CD4-positive, alpha-beta T cell treated with Interleukin-1 beta for 1 hour (primary cell): ENCODE measurements around the gene PRSS56.

ENCODE experiments used
- DNase-seq, 2 donors: peaks; one replicate each; pipeline ENCODE4 v3.0.0-alpha.2; 2020 to 2022

Gene PRSS56

GRCh38 chr2:232502911-232503808, 17.0 kb upstream of the PRSS56 start:
- DNase-seq: peak; percentile 12 to 51

GRCh38 chr2:232503809-232504323, 16.3 kb upstream of the PRSS56 start:
- DNase-seq: no peak

GRCh38 chr2:232504438-232504837, 15.8 kb upstream of the PRSS56 start:
- DNase-seq: no peak

- DNase-seq: no peak
Observed at GRCh38 chr2:232505856-232506255, 14.3 kb upstream of the PRSS56 start.

- no peak for DNase-seq
Observed at GRCh38 chr2:232506709-232507108, 13.5 kb upstream of the PRSS56 start.

GRCh38 chr2:232508251-232508650, 11.9 kb upstream of the PRSS56 start:
- DNase-seq: no peak

- no peak for DNase-seq
Observed at GRCh38 chr2:232511336-232511890, 8.8 kb upstream of the PRSS56 start.

GRCh38 chr2:232512602-232513001, 7.6 kb upstream of the PRSS56 start:
- DNase-seq: no peak

- no peak for DNase-seq
Observed at GRCh38 chr2:232513353-232513752, 6.8 kb upstream of the PRSS56 start.

GRCh38 chr2:232515639-232516038, 4.5 kb upstream of the PRSS56 start:
- DNase-seq: no peak

- DNase-seq: no peak
Observed at GRCh38 chr2:232516551-232516950, 3.6 kb upstream of the PRSS56 start.

- no peak for DNase-seq
Observed at GRCh38 chr2:232518844-232519243, 1.3 kb upstream of the PRSS56 start.

- DNase-seq: no peak
Observed at GRCh38 chr2:232520489-232520888, 301 bp downstream of the PRSS56 start.

GRCh38 chr2:232521098-232521497, 910 bp downstream of the PRSS56 start:
- DNase-seq: no peak

GRCh38 chr2:232521959-232522622, 1.9 kb downstream of the PRSS56 start:
- DNase-seq: peak; percentile 42 to 54

GRCh38 chr2:232522623-232523401, 2.6 kb downstream of the PRSS56 start:
- DNase-seq: no peak

- DNase-seq: no peak
Observed at GRCh38 chr2:232523402-232523681, 3.2 kb downstream of the PRSS56 start.

GRCh38 chr2:232523682-232524597, 3.8 kb downstream of the PRSS56 start:
- DNase-seq: no peak

- DNase-seq: no peak
Observed at GRCh38 chr2:232524771-232525170, 4.6 kb downstream of the PRSS56 start.

- no peak for DNase-seq
Observed at GRCh38 chr2:232525199-232525598, 5.0 kb downstream of the PRSS56 start.

GRCh38 chr2:232525791-232526371, 5.7 kb downstream of the PRSS56 start, which contains the start of gene CHRND:
Gene CHRND (plus strand): TSS chr2:232526160. CDS start chr2:232526216, 56 bp downstream.
- no peak for DNase-seq
